Thyroid gland (tissue), 4 donors: ENCODE measurements around the gene MANBA. TPM values are rescaled to one million over a fixed set of nuclear protein-coding genes. Genes with fewer than 3 reads are reported as not detected.

Experiments used
- DNase-seq, 2 donors: peaks; one replicate each; pipeline ENCODE4 v3.0.0-alpha.2; 2019
- H3K27ac ChIP-seq, 3 donors: fragments of 200-600 bp; sonication (generic); 1 replicate in 2 of 3; 2 replicates in 1 of 3; pipeline ENCODE4 v1.5.1; 2016 to 2019; ENCODE audit warnings: mild to moderate bottlenecking in 1 of 3, moderate library complexity in 1 of 3
- H3K27me3 ChIP-seq: fragments of 200-600 bp; sonication (generic); one replicate; pipeline ENCODE4 v1.5.1; 2019
- H3K36me3 ChIP-seq, 2 donors: fragments of 200-600 bp; sonication (generic); one replicate each; pipeline ENCODE4 v1.5.1; 2016 to 2019
- H3K4me1 ChIP-seq, 2 donors: fragments of 200-600 bp; sonication (generic); one replicate each; pipeline ENCODE4 v1.5.1; 2017 to 2019
- H3K4me3 ChIP-seq, 3 donors: fragments of 200-600 bp; sonication (generic); replicated peaks in 1 of 3; 1 replicate in 2 of 3; 2 replicates in 1 of 3; pipeline ENCODE4 v1.5.1; 2016; ENCODE audit warnings: mild to moderate bottlenecking in 1 of 3
- H3K9me3 ChIP-seq: fragments of 200-600 bp; sonication (generic); one replicate; pipeline ENCODE4 v1.5.1; 2017
- CTCF ChIP-seq, 6 experiments: fragments of 200-600 bp in 3 of 6; fragments of 450-650 bp in 3 of 6; sonication (generic) in 3 of 6; IDR thresholded peaks; one replicate each; pipeline ENCODE4 v1.5.1; 2016 to 2019; ENCODE audit warnings: antibody characterized with exemption in 6 of 6, mild to moderate bottlenecking in 2 of 6, inconsistent platforms in 1 of 6, moderate library complexity in 1 of 6
- POLR2A ChIP-seq, 2 donors: fragments of 450-650 bp; IDR thresholded peaks; one replicate each; pipeline ENCODE4 v1.6.1; 2017; ENCODE audit warnings: antibody characterized with exemption in 2 of 2, mild to moderate bottlenecking in 2 of 2, moderate library complexity in 1 of 2
- WGBS, 2 donors: methylation state at CpG; one replicate each; pipeline ENCODE4 v1.1.5; 2017; 5-methylcytosine and 5-hydroxymethylcytosine counted together
- intact Hi-C: fragments of 100-400 bp; cut with DNase I; formaldehyde crosslinking; loops from one replicate; pipeline ENCODE4 v1.15.1; 2023
- total RNA-seq, 4 donors: library from RNA; depleted of rRNA; stranded (reverse); fragments of >200 nt; gene quantifications; one replicate each; pipeline ENCODE4 v1.2.3, GENCODE V29; 2016

Gene MANBA
- total RNA-seq, 4 donors from 2014 or later = 41.3 to 53.4 (median 45.5) TPM

- TF ChIP-seq POLR2A (IDR thresholded peaks at IDR 0.05) = no peak
- no peak for TF ChIP-seq CTCF (IDR thresholded peaks at IDR 0.05)
- no peaks in the 10 kb centered on the region for H3K9me3 ChIP-seq
- WGBS, 2 donors = 91 to 92% methylated on average over 1 of the region's 1 CpG
- no peaks in the 10 kb centered on the region for H3K36me3 ChIP-seq
- intact Hi-C loops = no loop called here
- H3K4me1 ChIP-seq = no peaks in the 10 kb centered on the region
- no peaks in the 10 kb centered on the region for H3K27me3 ChIP-seq
- DNase-seq = no peak
- no peak overlapping the region for H3K27ac ChIP-seq
- H3K4me3 ChIP-seq = no peak overlapping the region
Measured at GRCh38 chr4:102707150-102707549, 53.6 kb downstream of the MANBA start.

GRCh38 chr4:102705391-102705935 lies 55.3 kb downstream of the MANBA start:
- DNase-seq = no peak
- TF ChIP-seq CTCF (IDR thresholded peaks at IDR 0.05) = no peak
- no peak for TF ChIP-seq POLR2A (IDR thresholded peaks at IDR 0.05)
- Histone ChIP-seq H3K9me3 (no peaks in the 10 kb centered on the region), H3K27me3 (no peaks in the 10 kb centered on the region), H3K4me3 (no peak overlapping the region), H3K4me1 (no peaks in the 10 kb centered on the region), H3K36me3 (no peaks in the 10 kb centered on the region), H3K27ac (no peak overlapping the region)
- WGBS, 2 donors = 83 to 100% methylated on average over 1 of the region's 1 CpG
- intact Hi-C loops = no loop called here

- TF ChIP-seq POLR2A (IDR thresholded peaks at IDR 0.05) (no peak), CTCF (IDR thresholded peaks at IDR 0.05) (no peak)
- Histone ChIP-seq H3K4me3 (no peak overlapping the region), H3K4me1 (no peaks in the 10 kb centered on the region), H3K27ac (no peak overlapping the region), H3K36me3 (no peaks in the 10 kb centered on the region), H3K9me3 (no peaks in the 10 kb centered on the region), H3K27me3 (no peaks in the 10 kb centered on the region)
- WGBS, 2 donors = 82 to 86% methylated on average over 3 of the region's 3 CpGs
- no peak for DNase-seq
- intact Hi-C loops = no loop called here
Measured at GRCh38 chr4:102696758-102697157, 64.0 kb downstream of the MANBA start.

GRCh38 chr4:102694791-102695190 lies 66.0 kb downstream of the MANBA start:
- WGBS, 2 donors = 91 to 96% methylated on average over 3 of the region's 3 CpGs
- H3K27ac ChIP-seq = no peak overlapping the region
- no peak for DNase-seq
- no peak for TF ChIP-seq CTCF (IDR thresholded peaks at IDR 0.05)
- TF ChIP-seq POLR2A (IDR thresholded peaks at IDR 0.05) = no peak
- H3K9me3 ChIP-seq = no peaks in the 10 kb centered on the region
- no peak overlapping the region for H3K4me3 ChIP-seq
- H3K4me1 ChIP-seq = no peaks in the 10 kb centered on the region
- intact Hi-C loops = no loop called here
- no peaks in the 10 kb centered on the region for H3K27me3 ChIP-seq
- no peaks in the 10 kb centered on the region for H3K36me3 ChIP-seq

GRCh38 chr4:102693861-102694260 lies 66.9 kb downstream of the MANBA start:
- no peak for TF ChIP-seq CTCF (IDR thresholded peaks at IDR 0.05)
- TF ChIP-seq POLR2A (IDR thresholded peaks at IDR 0.05) = no peak
- H3K27ac ChIP-seq = no peak overlapping the region
- H3K9me3 ChIP-seq = no peaks in the 10 kb centered on the region
- WGBS, 2 donors = 94 to 95% methylated on average over 5 of the region's 5 CpGs
- no peak overlapping the region for H3K4me3 ChIP-seq
- no peaks in the 10 kb centered on the region for H3K4me1 ChIP-seq
- intact Hi-C loops = no loop called here
- no peak for DNase-seq
- H3K27me3 ChIP-seq = no peaks in the 10 kb centered on the region
- no peaks in the 10 kb centered on the region for H3K36me3 ChIP-seq
